A549 treated with GW870086 at 1 μM for 4 hours (cell line): ENCODE results near the gene LONRF3. TPM values are rescaled to one million over a fixed set of nuclear protein-coding genes. Genes with fewer than 3 reads are reported as not detected.

Experiments
- total RNA-seq: library from RNA; stranded (reverse); fragments of 200-300 nt; extraction: Qiagen RNA extraction; gene quantifications from 5 replicates; pipeline ENCODE4 v1.2.3, GENCODE V29; 2022; ENCODE audit warnings: low read depth

LONRF3 gene
- total RNA-seq: 2.8 to 3.6 TPM (median 3.3 TPM) in 5 replicates

GRCh38 chrX:118974088-118974907 is at the start of gene LONRF3:
TSS of gene LONRF3 (plus strand) at chrX:118974618. CDS start at chrX:118974781, 163 bp downstream.

Other genes starting within 250 kb of the LONRF3 start
- 50.2 to 66.2 TPM (median 61.3 TPM) in 5 replicates for gene IL13RA1, start 247.0 kb upstream of the LONRF3 start, total RNA-seq
- gene ZCCHC12, start 150.8 kb upstream of the LONRF3 start, total RNA-seq: 0.14 to 0.30 TPM (median 0.22 TPM) in 5 replicates
- gene CT47C1, start 98.4 kb downstream of the LONRF3 start, total RNA-seq: not detected in 5 replicates
- gene KIAA1210, start 153.2 kb downstream of the LONRF3 start, total RNA-seq: not detected in 5 replicates